Measurements from ENCODE around the gene GRB2. TPM values are rescaled to one million over a fixed set of nuclear protein-coding genes. Genes with fewer than 3 reads are reported as not detected.
A peak's percentile ranks its signal among the peaks of the same experiment; 100 is the strongest.

GRB2 gene
- total RNA-seq, 8 experiments from 2014 or later = 37.1 to 76.5 (median 43.9) TPM

DNA sequence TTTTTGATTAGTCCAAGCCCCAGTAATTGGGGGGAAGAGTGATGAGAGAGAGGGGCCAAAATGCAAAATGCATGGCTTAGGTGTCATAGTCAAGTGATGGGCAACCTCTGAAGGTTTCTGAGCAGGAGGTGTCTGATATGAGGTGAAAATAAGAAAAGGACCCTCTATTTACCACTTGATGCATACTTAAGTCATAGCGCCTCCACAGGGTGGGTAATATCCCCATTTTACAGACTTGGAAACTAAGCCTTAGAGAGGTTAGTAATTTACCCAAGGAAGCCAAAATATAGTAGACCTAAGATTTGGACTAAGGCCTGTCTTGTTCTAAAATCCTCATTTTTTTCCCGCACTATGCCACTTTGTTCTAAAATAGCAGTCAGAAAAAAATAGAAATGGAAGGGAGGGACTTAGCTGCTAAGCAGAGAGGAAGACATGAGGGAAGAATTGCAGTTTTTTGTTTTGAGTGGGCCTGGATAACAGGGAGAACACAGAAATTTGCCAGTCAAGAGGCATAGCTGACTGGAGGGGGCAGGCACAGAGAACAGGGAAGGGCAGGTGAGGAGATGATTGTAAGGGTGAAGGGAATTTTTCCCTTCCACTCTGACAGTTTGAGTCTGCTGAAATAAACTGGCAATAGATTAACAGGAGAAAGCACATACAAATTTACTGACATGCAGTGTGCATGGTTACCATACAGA, 2.3 kb upstream of the GRB2 start:
- Histone ChIP-seq H3K4me3 (no peak overlapping the region), H3K4me1 (replicated peaks in 1 of 2) (peaks cover 8 to 10% of the 10 kb centered on the region in 2 donors), H3K27ac (no peak overlapping the region)
- WGBS, 10 experiments = 17 to 100% (median 85%) methylated on average over 1 to 2 of the region's 2 CpGs; no CpG with 5 or more reads in 3 of the 10 experiments
- in situ Hi-C loops (cut with MboI; ENCODE audit: low pct_unique_long_range_greater_than_20kb in 2 of 9, low sequenced_read_pairs in 9 of 9, unreplicated experiment in 9 of 9) = loop anchor here in 2 of 9 experiments (25.0 kb wide), 2 partner anchors 96 to 121 kb away; partner anchors contain the start of gene SLC25A19 (in 1 of the 2)
- no peak for ATAC-seq (replicated peaks in 6 of 8)

DNA sequence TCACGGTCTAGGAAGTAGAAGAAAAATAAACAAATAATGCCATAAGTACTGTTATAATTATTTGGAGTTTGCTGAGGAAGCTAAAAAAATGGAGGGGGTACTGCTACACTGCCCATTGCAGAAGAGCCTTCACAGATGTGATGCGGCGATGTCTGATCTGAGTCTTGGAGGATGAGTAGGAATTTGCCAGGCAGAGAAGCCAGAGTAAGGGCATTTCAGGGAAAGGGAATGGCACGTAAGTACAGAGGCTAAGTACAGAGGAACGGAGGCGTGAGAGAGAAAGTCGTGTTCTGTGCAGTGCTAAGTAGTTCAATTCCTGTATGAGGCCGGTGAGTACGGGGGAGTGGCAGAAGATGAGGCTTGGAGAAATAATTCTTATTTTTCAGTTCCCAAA, 741 bp upstream of the GRB2 start:
- peak in 1 of 8 experiments; percentile 1 for ATAC-seq (replicated peaks in 6 of 8)
- H3K4me3 ChIP-seq = peak overlapping the region; percentile 54 to 91 (median 74)
- WGBS, 10 experiments = 0 to 81% (median 12%) methylated on average over 1 to 9 of the region's 9 CpGs
- H3K4me1 ChIP-seq (replicated peaks in 1 of 2) = peaks cover 8 to 10% of the 10 kb centered on the region in 2 donors
- in situ Hi-C loops (cut with MboI; ENCODE audit: low pct_unique_long_range_greater_than_20kb in 2 of 9, low sequenced_read_pairs in 9 of 9, unreplicated experiment in 9 of 9) = loop anchor here in 2 of 9 experiments (25.0 kb wide), 2 partner anchors 94 to 119 kb away; partner anchors contain the start of gene SLC25A19 (in 1 of the 2)
- H3K27ac ChIP-seq = no peak overlapping the region

DNA sequence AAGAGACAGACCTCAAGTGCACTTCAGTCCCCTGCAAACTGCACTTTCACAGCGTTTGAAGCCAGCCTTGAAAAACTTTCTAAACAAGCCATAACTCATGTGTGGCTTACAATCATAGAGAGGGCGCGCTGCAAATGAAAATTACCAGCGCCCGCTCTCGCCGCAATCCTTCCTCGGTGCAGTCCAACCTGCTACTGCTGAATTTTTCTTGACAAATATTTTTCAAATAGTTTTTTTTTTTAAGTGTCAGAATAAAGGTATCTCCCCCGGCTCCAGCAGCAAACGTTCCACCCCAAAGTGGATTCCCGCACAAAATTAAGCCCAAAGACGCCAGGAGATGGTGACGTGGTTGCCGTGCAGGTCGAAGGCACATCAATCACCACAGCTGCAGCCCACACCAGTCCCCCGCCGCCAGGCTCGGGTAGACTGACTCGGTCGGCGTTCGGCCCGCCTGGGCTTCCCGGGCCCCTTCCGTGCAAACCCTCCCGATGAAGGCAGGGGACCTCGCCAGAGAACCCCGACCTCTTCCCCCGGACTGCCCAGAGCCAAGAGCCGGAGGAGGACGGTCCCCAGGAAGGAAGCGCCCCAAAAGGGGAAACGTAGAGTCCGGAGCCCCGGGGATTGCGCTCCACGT, 630 bp downstream of the GRB2 start:
- Histone ChIP-seq H3K4me3 (peak overlapping the region; percentile 54 to 91 (median 74)), H3K27ac (peak overlapping the region; percentile 68 to 85), H3K4me1 (replicated peaks in 1 of 2) (peaks cover 8 to 10% of the 10 kb centered on the region in 2 donors)
- ATAC-seq (replicated peaks in 6 of 8) = peak; percentile 12 to 63 (median 53)
- WGBS, 10 experiments = 0 to 4% (median 0%) methylated on average over 1 to 14 of the region's 37 CpGs; no CpG with 5 or more reads in 2 of the 10 experiments
- in situ Hi-C loops (cut with MboI; ENCODE audit: low pct_unique_long_range_greater_than_20kb in 2 of 9, low sequenced_read_pairs in 9 of 9, unreplicated experiment in 9 of 9) = loop anchor here in 2 of 9 experiments (25.0 kb wide), 2 partner anchors 93 to 118 kb away; partner anchors contain the start of gene SLC25A19 (in 1 of the 2)

DNA sequence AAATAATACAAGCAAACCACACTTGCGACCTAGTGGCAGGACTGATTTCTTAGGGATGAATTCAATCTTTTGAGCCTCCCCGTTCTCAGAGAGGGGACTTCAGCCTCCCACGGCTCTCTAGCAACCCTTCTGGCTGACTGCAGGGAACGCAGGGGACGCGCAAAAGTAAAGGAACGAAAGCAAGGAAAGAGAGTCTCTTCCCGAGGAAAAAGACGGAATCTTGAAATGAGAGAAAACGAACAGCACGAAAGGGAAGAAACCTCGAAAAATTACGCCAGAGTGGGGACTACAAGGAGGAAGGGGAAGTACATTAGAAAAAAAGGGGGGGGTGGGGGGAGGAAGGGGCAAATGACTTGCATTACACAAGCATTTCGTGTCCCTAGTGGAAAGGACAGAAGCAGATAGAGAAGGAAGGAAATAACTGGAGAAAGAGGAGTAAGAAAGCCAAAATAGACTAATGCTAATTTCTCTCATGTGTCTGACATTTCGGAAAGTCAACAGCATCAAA, 1.2 kb downstream of the GRB2 start:
- peaks cover 8 to 10% of the 10 kb centered on the region in 2 donors for H3K4me1 ChIP-seq (replicated peaks in 1 of 2)
- WGBS, 10 experiments = 0 to 7% (median 0%) methylated on average over 1 to 8 of the region's 15 CpGs
- H3K27ac ChIP-seq = peak overlapping the region; percentile 68 to 85
- in situ Hi-C loops (cut with MboI; ENCODE audit: low pct_unique_long_range_greater_than_20kb in 2 of 9, low sequenced_read_pairs in 9 of 9, unreplicated experiment in 9 of 9) = loop anchor here in 2 of 9 experiments (25.0 kb wide), 2 partner anchors 92 to 117 kb away; partner anchors contain the start of gene SLC25A19 (in 1 of the 2)
- ATAC-seq (replicated peaks in 6 of 8) = peak in 6 of 8 experiments; percentile 19 to 51 (median 30)
- peak overlapping the region; percentile 54 to 91 (median 74) for H3K4me3 ChIP-seq

DNA sequence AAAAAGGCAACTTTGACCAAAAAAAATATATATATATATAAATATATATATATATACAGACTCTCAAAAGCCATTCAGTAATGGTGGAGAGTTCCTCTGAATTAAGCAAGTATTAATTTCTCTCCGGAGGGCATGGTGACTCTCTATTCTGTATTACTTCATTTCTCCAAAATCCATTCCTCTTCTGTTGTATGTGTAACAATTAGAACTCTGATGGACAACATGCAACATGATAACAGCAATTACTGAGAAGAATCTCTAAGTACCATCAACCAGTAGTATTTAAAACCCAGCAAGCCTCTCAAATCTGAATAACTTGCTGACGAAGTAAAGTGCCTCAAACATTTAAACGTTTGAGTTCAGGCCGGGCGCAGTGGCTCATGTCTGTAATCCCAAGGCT, 2.3 kb downstream of the GRB2 start:
- H3K27ac ChIP-seq = no peak overlapping the region

DNA sequence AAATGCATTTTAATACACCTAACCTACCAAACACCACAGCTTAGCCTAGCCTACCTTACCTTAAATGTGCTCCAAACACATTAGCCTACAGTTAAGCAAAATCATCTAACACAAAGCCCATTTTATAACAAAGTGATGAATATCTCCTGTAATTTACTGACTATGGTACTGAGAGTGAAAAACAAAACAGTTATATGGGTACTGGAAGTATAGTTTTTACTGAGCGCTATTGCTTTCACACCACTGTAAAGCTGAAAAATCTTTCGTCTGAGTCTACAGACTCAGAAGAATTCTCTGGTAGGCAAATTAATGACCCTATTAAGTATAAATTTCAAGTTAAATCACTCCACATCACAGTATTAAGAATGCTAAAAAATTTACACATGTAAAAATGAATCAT, 3.5 kb downstream of the GRB2 start:
- Histone ChIP-seq H3K4me3 (no peak overlapping the region), H3K27ac (no peak overlapping the region), H3K4me1 (replicated peaks in 1 of 2) (peaks cover 8 to 10% of the 10 kb centered on the region in 2 donors)
- no peak for ATAC-seq (replicated peaks in 6 of 8)
- WGBS, 10 experiments = 78 to 100% (median 95%) methylated on average over 1 to 2 of the region's 2 CpGs; no CpG with 5 or more reads in 3 of the 10 experiments
- in situ Hi-C loops (cut with MboI; ENCODE audit: low pct_unique_long_range_greater_than_20kb in 2 of 9, low sequenced_read_pairs in 9 of 9, unreplicated experiment in 9 of 9) = loop anchor here in 2 of 9 experiments (25.0 kb wide), 2 partner anchors 90 to 115 kb away; partner anchors contain the start of gene SLC25A19 (in 1 of the 2)

More for the DNA sequence above, 2.3 kb downstream of the GRB2 start:
- WGBS, 10 experiments = 40 to 100% (median 79%) methylated on average over 1 to 5 of the region's 5 CpGs; no CpG with 5 or more reads in 2 of the 10 experiments
- ATAC-seq (replicated peaks in 6 of 8) = no peak
- peak overlapping the region in 1 of 5 donors; percentile 91 for H3K4me3 ChIP-seq
- H3K4me1 ChIP-seq (replicated peaks in 1 of 2) = peaks cover 8 to 10% of the 10 kb centered on the region in 2 donors
- in situ Hi-C loops (cut with MboI; ENCODE audit: low pct_unique_long_range_greater_than_20kb in 2 of 9, low sequenced_read_pairs in 9 of 9, unreplicated experiment in 9 of 9) = loop anchor here in 2 of 9 experiments (25.0 kb wide), 2 partner anchors 91 to 116 kb away; partner anchors contain the start of gene SLC25A19 (in 1 of the 2)

DNA sequence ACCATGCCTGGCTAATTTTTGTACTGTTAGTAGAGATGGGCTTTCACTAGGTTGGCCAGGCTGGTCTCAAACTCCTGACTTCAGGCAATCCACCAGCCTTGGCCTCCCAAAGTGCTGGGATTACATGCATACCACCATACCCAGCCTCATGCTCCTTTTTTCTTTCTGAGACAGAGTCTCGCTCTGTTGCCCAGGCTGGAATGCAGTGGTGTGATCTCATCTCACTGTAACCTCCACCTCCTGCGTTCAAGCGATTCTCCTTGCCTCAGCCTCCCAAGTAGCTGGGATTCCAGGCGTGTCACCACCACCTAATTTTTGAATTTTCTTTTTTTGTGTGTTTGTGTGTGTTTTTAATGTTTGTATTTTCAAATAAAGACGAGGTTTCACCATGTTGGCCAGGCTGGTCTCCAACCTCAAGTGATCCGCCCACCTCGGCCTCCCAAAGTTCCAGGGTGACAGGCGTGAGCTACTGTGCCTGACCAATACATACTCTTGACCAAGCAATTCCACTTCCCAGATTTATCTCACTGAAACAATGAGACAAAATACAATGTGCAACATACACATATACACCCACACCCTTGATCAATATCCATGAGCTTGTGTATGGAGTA, 5.0 kb downstream of the GRB2 start:
- ATAC-seq (replicated peaks in 6 of 8) = no peak
- H3K27ac ChIP-seq = no peak overlapping the region
- 75 to 100% (median 100%) methylated on average over 1 to 6 of the region's 8 CpGs; no CpG with 5 or more reads in 3 of the 10 experiments for WGBS, 10 experiments
- no peak overlapping the region for H3K4me3 ChIP-seq
- H3K4me1 ChIP-seq (replicated peaks in 1 of 2) = peaks cover 6 to 7% of the 10 kb centered on the region in 2 donors
- in situ Hi-C loops (cut with MboI; ENCODE audit: low pct_unique_long_range_greater_than_20kb in 2 of 9, low sequenced_read_pairs in 9 of 9, unreplicated experiment in 9 of 9) = loop anchor here in 2 of 9 experiments (25.0 kb wide), 2 partner anchors 88 to 113 kb away; partner anchors contain the start of gene SLC25A19 (in 1 of the 2)

DNA sequence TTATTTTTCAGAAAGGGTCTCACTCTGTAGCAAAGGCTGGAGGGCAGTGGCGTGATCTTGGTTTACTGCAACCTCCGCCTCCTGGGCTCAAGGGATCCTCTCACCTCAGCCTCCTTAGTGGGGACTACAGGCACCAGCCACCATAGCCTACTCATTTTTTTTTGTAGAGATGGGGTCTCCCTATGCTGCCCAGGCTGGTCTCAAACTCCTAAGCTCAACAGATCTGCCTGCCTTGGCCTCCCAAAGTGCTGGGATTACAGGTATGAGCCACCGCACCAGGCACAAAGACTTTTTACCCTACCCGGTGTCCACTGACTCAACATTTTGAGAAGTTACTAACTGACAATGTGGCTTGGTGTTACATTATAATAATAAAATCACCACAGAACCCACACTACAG, 7.2 kb downstream of the GRB2 start:
- in situ Hi-C loops (cut with MboI; ENCODE audit: low pct_unique_long_range_greater_than_20kb in 2 of 9, low sequenced_read_pairs in 9 of 9, unreplicated experiment in 9 of 9) = no loop called here
- Histone ChIP-seq H3K27ac (no peak overlapping the region), H3K4me1 (replicated peaks in 1 of 2) (peaks cover 10% of the 10 kb centered on the region in 2 donors), H3K4me3 (no peak overlapping the region)
- no peak for ATAC-seq (replicated peaks in 6 of 8)
- WGBS, 10 experiments = 95 to 100% (median 100%) methylated on average over 1 to 4 of the region's 4 CpGs

DNA sequence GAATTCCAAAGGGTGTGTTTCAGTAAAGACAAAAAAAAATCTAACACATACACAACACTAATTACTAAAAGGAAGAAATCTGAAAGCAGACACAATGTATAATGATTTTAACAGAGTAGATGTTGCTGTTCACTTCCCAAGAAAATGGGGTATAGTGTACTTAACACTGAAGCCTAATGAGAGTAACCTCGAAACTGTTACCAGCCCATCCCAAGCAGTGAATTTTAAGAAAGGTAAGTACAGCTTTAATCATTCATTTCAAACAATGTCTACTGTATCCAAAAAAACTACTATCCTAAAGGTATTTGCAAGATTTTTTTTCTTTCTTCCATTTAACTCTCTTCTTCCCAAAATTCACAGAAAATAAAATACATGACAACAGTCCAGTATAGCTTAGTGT, 8.3 kb downstream of the GRB2 start:
- in situ Hi-C loops (cut with MboI; ENCODE audit: low pct_unique_long_range_greater_than_20kb in 2 of 9, low sequenced_read_pairs in 9 of 9, unreplicated experiment in 9 of 9) = no loop called here
- Histone ChIP-seq H3K4me1 (replicated peaks in 1 of 2) (peaks cover 10 to 15% of the 10 kb centered on the region in 2 donors), H3K4me3 (no peak overlapping the region), H3K27ac (no peak overlapping the region)
- WGBS, 10 experiments = 40 to 100% (median 92%) methylated on average over 1 of the region's 1 CpG; no CpG with 5 or more reads in 4 of the 10 experiments
- no peak for ATAC-seq (replicated peaks in 6 of 8)

DNA sequence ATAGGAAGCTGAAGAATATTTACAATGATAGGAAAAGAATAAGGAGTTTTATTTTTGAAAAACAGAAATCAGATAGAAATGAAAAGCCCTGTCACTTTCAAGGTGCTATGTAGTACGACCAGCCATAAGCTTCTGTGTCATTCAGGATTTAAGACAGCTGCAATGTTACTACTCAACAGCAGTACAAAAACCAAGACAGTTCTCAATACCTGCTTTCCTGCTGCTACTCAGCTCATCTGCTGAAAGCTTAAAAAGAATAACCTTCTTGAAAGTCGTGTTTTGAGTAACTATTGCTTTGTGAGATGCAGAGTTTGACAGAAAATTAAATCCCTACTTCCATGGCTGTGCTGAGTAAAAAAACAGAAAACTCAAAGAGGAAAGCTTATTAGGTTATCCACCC, 8.7 kb downstream of the GRB2 start:
- no peak overlapping the region for H3K4me3 ChIP-seq
- in situ Hi-C loops (cut with MboI; ENCODE audit: low pct_unique_long_range_greater_than_20kb in 2 of 9, low sequenced_read_pairs in 9 of 9, unreplicated experiment in 9 of 9) = no loop called here
- peaks cover 13 to 19% of the 10 kb centered on the region in 2 donors for H3K4me1 ChIP-seq (replicated peaks in 1 of 2)
- WGBS, 10 experiments = 31 to 95% (median 67%) methylated on average over 1 to 2 of the region's 2 CpGs; no CpG with 5 or more reads in 1 of the 10 experiments
- ATAC-seq (replicated peaks in 6 of 8) = no peak
- H3K27ac ChIP-seq = no peak overlapping the region

DNA sequence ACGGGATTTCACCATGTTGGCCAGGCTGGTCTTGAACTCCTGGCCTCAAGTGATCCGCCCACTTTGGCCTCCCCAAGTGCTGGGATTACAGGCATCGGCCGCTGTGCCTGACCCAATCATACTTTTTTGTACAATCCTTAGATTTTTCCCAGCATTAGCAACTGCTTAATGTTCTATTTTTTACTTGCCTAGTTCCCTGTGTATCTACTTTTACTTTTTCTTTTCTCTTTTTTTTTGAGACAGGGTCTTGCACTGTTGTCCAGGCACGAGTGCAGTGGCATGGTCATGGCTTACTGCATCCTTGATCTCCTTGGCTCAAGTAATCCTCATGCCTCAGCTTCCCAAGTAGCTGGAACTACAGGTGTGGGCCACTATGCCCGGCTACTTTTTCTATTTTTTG, 9.5 kb downstream of the GRB2 start:
- Histone ChIP-seq H3K27ac (no peak overlapping the region), H3K4me1 (replicated peaks in 1 of 2) (peaks cover 13 to 26% of the 10 kb centered on the region in 2 donors), H3K4me3 (no peak overlapping the region)
- no peak for ATAC-seq (replicated peaks in 6 of 8)
- in situ Hi-C loops (cut with MboI; ENCODE audit: low pct_unique_long_range_greater_than_20kb in 2 of 9, low sequenced_read_pairs in 9 of 9, unreplicated experiment in 9 of 9) = no loop called here
- WGBS, 10 experiments = 76 to 100% (median 93%) methylated on average over 2 to 6 of the region's 6 CpGs; no CpG with 5 or more reads in 1 of the 10 experiments

DNA sequence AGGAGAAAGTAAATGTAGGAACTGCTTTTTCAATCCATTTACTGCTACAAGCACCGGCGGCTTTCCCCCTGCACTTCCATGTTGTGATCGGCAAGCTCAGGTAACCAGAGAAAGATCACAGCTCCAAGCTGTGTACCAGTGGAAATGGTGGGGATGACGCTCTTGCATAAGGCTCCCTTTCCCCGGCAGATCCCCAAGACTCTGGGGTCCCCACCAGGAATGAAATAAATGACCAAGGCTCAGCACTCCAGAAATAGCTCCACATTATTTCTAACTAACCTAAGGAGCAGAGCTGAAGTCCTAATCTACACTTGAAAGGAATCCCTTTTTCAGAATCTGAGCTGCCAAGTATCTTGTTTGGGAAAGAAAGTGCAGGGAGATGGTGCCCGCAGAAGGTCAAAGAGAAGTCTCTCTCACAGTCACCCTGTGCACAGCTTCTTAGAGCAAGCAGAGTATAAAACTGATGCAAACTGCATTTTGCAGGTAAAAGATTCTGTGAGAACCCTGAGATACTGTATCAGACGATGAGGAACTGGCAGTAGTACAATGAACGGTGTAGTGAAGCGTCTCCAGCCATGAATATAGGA, 11.1 kb downstream of the GRB2 start:
- H3K4me3 ChIP-seq = peak overlapping the region; percentile 48 to 73 (median 67)
- peak overlapping the region; percentile 64 to 77 for H3K27ac ChIP-seq
- ATAC-seq (replicated peaks in 6 of 8) = peak; percentile 1 to 9 (median 4)
- peaks cover 13 to 32% of the 10 kb centered on the region in 2 donors for H3K4me1 ChIP-seq (replicated peaks in 1 of 2)
- WGBS, 10 experiments = 4 to 41% (median 8%) methylated on average over 2 to 9 of the region's 9 CpGs
- in situ Hi-C loops (cut with MboI; ENCODE audit: low pct_unique_long_range_greater_than_20kb in 2 of 9, low sequenced_read_pairs in 9 of 9, unreplicated experiment in 9 of 9) = no loop called here

Data from motor neuron (in vitro differentiated cells).